Caco-2 (cell line): ENCODE data around the gene MAST3. TPM values are rescaled to one million over a fixed set of nuclear protein-coding genes. Genes with fewer than 3 reads are reported as not detected.

Experiments used
- BruUV-seq: library from RNA; stranded (reverse); fragments of 400-500 nt; replicated peaks from 2 replicates; lab custom pipeline; 2021; lab: Mats Ljungman, UMichigan
- CTCF ChIA-PET: fragments of 300-600 bp; sonication (Branson Sonifier 250); formaldehyde crosslinking; loops from one replicate; lab custom pipeline; 2022; ENCODE audit warnings: antibody characterized with exemption; lab: Charles Lee
- POLR2A ChIA-PET: fragments of 300-600 bp; sonication (Branson Sonifier 250); formaldehyde crosslinking; loops from one replicate; lab custom pipeline; 2022; ENCODE audit warnings: antibody characterized with exemption; lab: Charles Lee
- DNase-seq, 2 experiments: peaks; one replicate each; pipeline versions ENCODE4 v3.0.0 to v3.0.0-alpha.2; 2020 to 2022
- H3K27me3 ChIP-seq: replicated peaks from 2 replicates; pipeline ENCODE4 v1.6.0; 2011; ENCODE audit warnings: low read length; ENCODE audit not compliant: control insufficient read depth, insufficient read depth
- H3K36me3 ChIP-seq: 2 replicates; pipeline ENCODE4 v1.5.1; 2011; ENCODE audit warnings: low read length; ENCODE audit not compliant: control insufficient read depth, insufficient read depth
- H3K4me1 ChIP-seq: fragments of 250-450 bp; sonication (Bioruptor Pico); 2 replicates; pipeline ENCODE4 v1.5.1; 2020; ENCODE audit warnings: mild to moderate bottlenecking
- H3K4me3 ChIP-seq: 2 replicates; pipeline ENCODE4 v1.5.1; 2011; ENCODE audit warnings: low read depth, mild to moderate bottlenecking, control low read depth, low read length
- H3K9me3 ChIP-seq: fragments of 250-450 bp; sonication (Bioruptor Pico); 2 replicates; pipeline ENCODE4 v1.5.1; 2020; ENCODE audit warnings: mild to moderate bottlenecking, moderate library complexity
- H3K27ac Mint-ChIP-seq: one replicate; pipeline ENCODE4 v1.8.0; 2022; ENCODE audit warnings: mixed read lengths; ENCODE audit not compliant: unreplicated experiment
- H3K27me3 Mint-ChIP-seq: one replicate; pipeline ENCODE4 v1.8.0; 2022; ENCODE audit warnings: mixed read lengths; ENCODE audit not compliant: insufficient read depth, unreplicated experiment
- H3K36me3 Mint-ChIP-seq: one replicate; pipeline ENCODE4 v1.8.0; 2022; ENCODE audit warnings: mild to moderate bottlenecking, mixed read lengths; ENCODE audit not compliant: insufficient read depth, unreplicated experiment
- H3K4me1 Mint-ChIP-seq: one replicate; pipeline ENCODE4 v1.8.0; 2022; ENCODE audit warnings: low read depth, mixed read lengths; ENCODE audit not compliant: unreplicated experiment
- H3K4me3 Mint-ChIP-seq: one replicate; pipeline ENCODE4 v1.8.0; 2022; ENCODE audit warnings: mild to moderate bottlenecking, moderate library complexity, mixed read lengths; ENCODE audit not compliant: unreplicated experiment
- H3K9me3 Mint-ChIP-seq: one replicate; pipeline ENCODE4 v1.8.0; 2022; ENCODE audit warnings: mixed read lengths; ENCODE audit not compliant: unreplicated experiment
- intact Hi-C: fragments of 100-400 bp; cut with micrococcal nuclease; formaldehyde crosslinking; loops from one replicate; pipeline ENCODE4 v1.10.0; 2022; ENCODE audit not compliant: unreplicated experiment
- total RNA-seq: library from RNA; stranded (reverse); gene quantifications from 2 replicates; pipeline ENCODE4 v1.2.3, GENCODE V29; 2022
- TF ChIP-seq, protein P1 (sequence below), 2 experiments: fragments of 200-600 bp in 1 of 2; IDR thresholded peaks; 1 replicate in 1 of 2; 2 replicates in 1 of 2; pipeline versions ENCODE4 v1.5.1 to v1.8.0; 2011 to 2022; ENCODE audit warnings: antibody characterized with exemption in 1 of 2, control low read depth in 1 of 2, inconsistent platforms in 1 of 2, low read depth in 1 of 2, low read length in 1 of 2, mild to moderate bottlenecking in 1 of 2, moderate library complexity in 1 of 2; ENCODE audit not compliant: insufficient read depth in 1 of 2, severe bottlenecking in 1 of 2, unreplicated experiment in 1 of 2

MAST3 gene
- total RNA-seq, 1 experiment from 2014 or later, result 8.2 TPM

- ChIA-PET CTCF (no interaction called here), POLR2A (no interaction called here)
- H3K36me3 Mint-ChIP-seq, result peaks cover 5% of the 10 kb centered on the region
- Histone ChIP-seq H3K4me3 (no peak overlapping the region), H3K36me3 (no peaks in the 10 kb centered on the region; the same call in 1 of the 2 replicates), H3K4me1 (no peaks in the 10 kb centered on the region), H3K9me3 (no peaks in the 10 kb centered on the region), H3K27me3 (no peaks in the 10 kb centered on the region)
- no peak overlapping the region for H3K4me3 Mint-ChIP-seq
- no peaks in the 10 kb centered on the region for H3K27me3 Mint-ChIP-seq
- H3K27ac Mint-ChIP-seq, result no peak overlapping the region
- no peak for DNase-seq
- no peaks in the 10 kb centered on the region for H3K9me3 Mint-ChIP-seq
- intact Hi-C loops, result no loop called here
- TF ChIP-seq, protein P1, sequence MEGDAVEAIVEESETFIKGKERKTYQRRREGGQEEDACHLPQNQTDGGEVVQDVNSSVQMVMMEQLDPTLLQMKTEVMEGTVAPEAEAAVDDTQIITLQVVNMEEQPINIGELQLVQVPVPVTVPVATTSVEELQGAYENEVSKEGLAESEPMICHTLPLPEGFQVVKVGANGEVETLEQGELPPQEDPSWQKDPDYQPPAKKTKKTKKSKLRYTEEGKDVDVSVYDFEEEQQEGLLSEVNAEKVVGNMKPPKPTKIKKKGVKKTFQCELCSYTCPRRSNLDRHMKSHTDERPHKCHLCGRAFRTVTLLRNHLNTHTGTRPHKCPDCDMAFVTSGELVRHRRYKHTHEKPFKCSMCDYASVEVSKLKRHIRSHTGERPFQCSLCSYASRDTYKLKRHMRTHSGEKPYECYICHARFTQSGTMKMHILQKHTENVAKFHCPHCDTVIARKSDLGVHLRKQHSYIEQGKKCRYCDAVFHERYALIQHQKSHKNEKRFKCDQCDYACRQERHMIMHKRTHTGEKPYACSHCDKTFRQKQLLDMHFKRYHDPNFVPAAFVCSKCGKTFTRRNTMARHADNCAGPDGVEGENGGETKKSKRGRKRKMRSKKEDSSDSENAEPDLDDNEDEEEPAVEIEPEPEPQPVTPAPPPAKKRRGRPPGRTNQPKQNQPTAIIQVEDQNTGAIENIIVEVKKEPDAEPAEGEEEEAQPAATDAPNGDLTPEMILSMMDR (IDR thresholded peaks at IDR 0.05; ENCODE audit: insufficient read depth in 1 of 2, low read depth in 1 of 2, low read length in 1 of 2, severe bottlenecking in 1 of 2, unreplicated experiment in 1 of 2), result no peak
- H3K4me1 Mint-ChIP-seq, result peaks cover 5% of the 10 kb centered on the region
- BruUV-seq, result no TSS peak
Measured at GRCh38 chr19:18121166-18121565, 23.6 kb downstream of the MAST3 start.

- POLR2A ChIA-PET, result no interaction called here
Measured at GRCh38 chr19:18122424-18122823, 24.8 kb downstream of the MAST3 start.

DNA sequence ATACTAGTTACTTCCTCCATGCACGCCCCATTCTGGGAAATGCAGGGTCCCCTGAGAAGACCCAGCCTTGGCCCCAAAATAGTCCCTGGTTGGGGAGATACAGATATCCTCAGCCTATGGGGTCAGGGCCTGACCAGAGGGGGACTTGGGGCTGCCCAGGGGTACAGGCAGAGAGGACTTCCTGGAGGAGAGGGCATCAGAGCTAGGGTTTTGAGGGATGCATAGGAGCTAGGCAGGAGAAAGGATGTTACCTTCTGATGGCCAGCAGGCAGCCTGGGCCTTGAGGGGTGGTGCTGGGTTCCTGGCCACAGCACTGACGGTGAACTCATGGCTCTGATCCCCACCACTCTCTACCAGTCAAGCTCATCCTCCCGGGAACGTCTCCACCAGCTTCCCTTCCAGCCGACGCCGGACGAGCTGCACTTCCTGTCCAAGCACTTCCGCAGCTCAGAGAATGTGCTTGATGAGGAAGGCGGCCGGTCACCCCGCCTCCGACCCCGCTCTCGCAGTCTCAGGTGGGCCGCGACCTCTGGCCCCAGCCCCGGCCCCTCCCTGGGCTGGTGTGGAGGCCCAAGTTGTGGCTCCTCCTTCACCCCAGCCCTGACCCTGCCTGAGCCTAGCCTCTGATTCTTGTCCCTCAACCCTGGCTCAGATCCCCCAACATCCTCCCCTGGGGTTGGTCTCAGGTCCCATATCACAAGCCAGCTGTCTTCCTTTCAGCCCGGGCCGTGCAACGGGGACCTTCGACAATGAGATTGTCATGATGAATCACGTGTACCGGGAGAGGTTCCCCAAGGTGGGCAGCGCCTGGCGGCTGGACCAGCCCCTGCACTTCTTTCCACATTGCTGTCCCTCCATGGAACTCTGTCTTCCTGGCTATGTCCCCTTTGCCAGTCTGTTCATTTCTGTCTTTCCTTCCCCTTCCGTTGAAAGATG is 25.6 kb downstream of the MAST3 start:
- H3K4me3 ChIP-seq, result no peak overlapping the region
- BruUV-seq, result no TSS peak
- Mint-ChIP-seq H3K27me3 (no peaks in the 10 kb centered on the region), H3K27ac (no peak overlapping the region), H3K4me1 (no peaks in the 10 kb centered on the region), H3K4me3 (no peak overlapping the region), H3K9me3 (no peaks in the 10 kb centered on the region), H3K36me3 (peaks cover 4% of the 10 kb centered on the region)
- DNase-seq, result no peak
- no peaks in the 10 kb centered on the region for H3K9me3 ChIP-seq
- no peaks in the 10 kb centered on the region for H3K27me3 ChIP-seq
- POLR2A ChIA-PET, result no interaction called here
- intact Hi-C loops, result no loop called here
- TF ChIP-seq, protein P1 (IDR thresholded peaks at IDR 0.05; ENCODE audit: insufficient read depth in 1 of 2, low read depth in 1 of 2, low read length in 1 of 2, severe bottlenecking in 1 of 2, unreplicated experiment in 1 of 2), result no peak
- no peaks in the 10 kb centered on the region for H3K4me1 ChIP-seq
- no peaks in the 10 kb centered on the region; the same call in 1 of the 2 replicates for H3K36me3 ChIP-seq
- CTCF ChIA-PET, result no interaction called here

More at GRCh38 chr19:18122424-18122823, 24.8 kb downstream of the MAST3 start:
- peaks cover 2% of the 10 kb centered on the region for H3K4me1 Mint-ChIP-seq
- no peak overlapping the region for H3K4me3 ChIP-seq
- no peaks in the 10 kb centered on the region for H3K9me3 ChIP-seq
- peaks cover 2% of the 10 kb centered on the region for H3K36me3 Mint-ChIP-seq
- H3K9me3 Mint-ChIP-seq, result no peaks in the 10 kb centered on the region
- TF ChIP-seq, protein P1 (IDR thresholded peaks at IDR 0.05; ENCODE audit: insufficient read depth in 1 of 2, low read depth in 1 of 2, low read length in 1 of 2, severe bottlenecking in 1 of 2, unreplicated experiment in 1 of 2), result no peak
- no peaks in the 10 kb centered on the region for H3K4me1 ChIP-seq
- BruUV-seq, result no TSS peak
- H3K27ac Mint-ChIP-seq, result no peak overlapping the region
- intact Hi-C loops, result no loop called here
- H3K4me3 Mint-ChIP-seq, result no peak overlapping the region
- DNase-seq, result no peak
- H3K27me3 ChIP-seq, result no peaks in the 10 kb centered on the region
- no peaks in the 10 kb centered on the region for H3K27me3 Mint-ChIP-seq
- H3K36me3 ChIP-seq, result no peaks in the 10 kb centered on the region; the same call in 1 of the 2 replicates
- CTCF ChIA-PET, result no interaction called here
